HepG2 (cell line): ENCODE results near the gene TALDO1. TPM values are rescaled to one million over a fixed set of nuclear protein-coding genes. Genes with fewer than 3 reads are reported as not detected.

ENCODE experiments used
- ASH2L ChIP-seq: fragments of 300-600, 200-600 bp; sonication (generic); IDR thresholded peaks from 2 replicates; pipeline ENCODE4 v1.7.0; 2017; ENCODE audit warnings: low read depth, mild to moderate bottlenecking, moderate library complexity, mixed read lengths, low read length; ENCODE audit not compliant: insufficient read length
- ELF3 ChIP-seq: IDR thresholded peaks from 2 replicates; pipeline ENCODE4 v1.6.1; 2016; ENCODE audit warnings: missing genetic modification reagents, missing compliant biosample characterization
- GLI4 ChIP-seq: sonication (generic); formaldehyde crosslinking; IDR thresholded peaks from 2 replicates; pipeline ENCODE4 v1.5.1; 2020; ENCODE audit warnings: missing genetic modification reagents, mild to moderate bottlenecking, moderate library complexity, borderline replicate concordance
- HOXA7 ChIP-seq: sonication (generic); formaldehyde crosslinking; IDR thresholded peaks from 2 replicates; pipeline ENCODE4 v1.8.1; 2022; ENCODE audit warnings: mild to moderate bottlenecking, missing genetic modification reagents, moderate library complexity
- KLF16 ChIP-seq, 2 experiments: sonication (generic) in 1 of 2; formaldehyde crosslinking in 1 of 2; IDR thresholded peaks; 2 replicates each; pipeline versions ENCODE4 v1.6.1 to v1.8.0; 2016 to 2023; ENCODE audit warnings: missing genetic modification reagents in 2 of 2, missing compliant biosample characterization in 1 of 2
- MATR3 ChIP-seq: sonication (generic); formaldehyde crosslinking; IDR thresholded peaks from 2 replicates; pipeline ENCODE4 v1.4.0; 2020; ENCODE audit warnings: missing genetic modification reagents
- MEF2D ChIP-seq: sonication (generic); formaldehyde crosslinking; IDR thresholded peaks from 2 replicates; pipeline ENCODE4 v1.5.1; 2020; ENCODE audit warnings: mild to moderate bottlenecking, missing genetic modification reagents
- NR2F1 ChIP-seq, 2 experiments: fragments of 450-650 bp in 1 of 2; formaldehyde crosslinking in 1 of 2; IDR thresholded peaks; 2 replicates each; pipeline versions ENCODE4 v1.5.0 to v1.6.1; 2016 to 2020; ENCODE audit warnings: mild to moderate bottlenecking in 1 of 2, missing compliant biosample characterization in 1 of 2, missing genetic modification reagents in 1 of 2, moderate library complexity in 1 of 2
- PHF8 ChIP-seq: sonication (generic); formaldehyde crosslinking; IDR thresholded peaks from 2 replicates; pipeline ENCODE4 v1.5.0; 2020; ENCODE audit warnings: missing genetic modification reagents
- PREB ChIP-seq: sonication (generic); formaldehyde crosslinking; IDR thresholded peaks from 2 replicates; pipeline ENCODE4 v1.4.0; 2020; ENCODE audit warnings: missing genetic modification reagents
- SCMH1 ChIP-seq: sonication (generic); formaldehyde crosslinking; IDR thresholded peaks from 2 replicates; pipeline ENCODE4 v1.9.0; 2021; ENCODE audit warnings: missing genetic modification reagents, mild to moderate bottlenecking, borderline replicate concordance
- SRY ChIP-seq: sonication (generic); formaldehyde crosslinking; IDR thresholded peaks from 2 replicates; pipeline ENCODE4 v1.8.0; 2022; ENCODE audit warnings: mild to moderate bottlenecking, missing genetic modification reagents
- ZBTB10 ChIP-seq: sonication (generic); formaldehyde crosslinking; IDR thresholded peaks from 2 replicates; pipeline ENCODE4 v1.4.0; 2020; ENCODE audit warnings: missing genetic modification reagents, borderline replicate concordance
- ZBTB20 ChIP-seq: sonication (generic); formaldehyde crosslinking; IDR thresholded peaks from 2 replicates; pipeline ENCODE4 v1.8.1; 2023; ENCODE audit warnings: missing genetic modification reagents, low read depth, mild to moderate bottlenecking, borderline replicate concordance
- ZNF142 ChIP-seq: sonication (generic); formaldehyde crosslinking; IDR thresholded peaks from 2 replicates; pipeline ENCODE4 v1.4.0; 2020; ENCODE audit warnings: missing genetic modification reagents
- ZNF292 ChIP-seq: sonication (generic); formaldehyde crosslinking; IDR thresholded peaks from 2 replicates; pipeline ENCODE4 v1.8.1; 2022; ENCODE audit warnings: mild to moderate bottlenecking, low read depth, missing genetic modification reagents, borderline replicate concordance
- ZNF572 ChIP-seq: sonication (generic); formaldehyde crosslinking; IDR thresholded peaks from 2 replicates; pipeline ENCODE4 v1.5.1; 2020; ENCODE audit warnings: mild to moderate bottlenecking, missing genetic modification reagents
- ZNF672 ChIP-seq: sonication (generic); formaldehyde crosslinking; IDR thresholded peaks from 2 replicates; pipeline ENCODE4 v1.8.1; 2022; ENCODE audit warnings: missing genetic modification reagents
- polyA plus RNA-seq, 8 experiments: library from polyadenylated mRNA; depleted of rRNA in 3 of 8; stranded (reverse) in 7 of 8; unstranded in 1 of 8; fragments of >200 nt; fragmentation: Illumina TruSeq in 4 of 8; extraction: Trizol in 4 of 8; gene quantifications; 2 replicates each; pipeline versions ENCODE4 v1.2.1 to v1.2.3, GENCODE V29; 2011 to 2016; ENCODE audit warnings: low read depth in 4 of 8, missing spikeins in 1 of 8, mixed read lengths in 1 of 8; ENCODE audit not compliant: insufficient read depth in 1 of 8
- total RNA-seq, 5 experiments: library from RNA; depleted of rRNA; stranded (reverse); fragments of >200 nt; fragmentation: Illumina TruSeq; extraction: Trizol; gene quantifications; 2 replicates each; pipeline ENCODE4 v1.2.3, GENCODE V29; 2016; ENCODE audit warnings: low read depth in 1 of 5

Gene TALDO1
- total and polyA plus RNA-seq, 2 of the 13 experiments (the other 11 are each of a cell fraction or from before 2014, with no cell fraction given): 107 to 240 TPM

DNA sequence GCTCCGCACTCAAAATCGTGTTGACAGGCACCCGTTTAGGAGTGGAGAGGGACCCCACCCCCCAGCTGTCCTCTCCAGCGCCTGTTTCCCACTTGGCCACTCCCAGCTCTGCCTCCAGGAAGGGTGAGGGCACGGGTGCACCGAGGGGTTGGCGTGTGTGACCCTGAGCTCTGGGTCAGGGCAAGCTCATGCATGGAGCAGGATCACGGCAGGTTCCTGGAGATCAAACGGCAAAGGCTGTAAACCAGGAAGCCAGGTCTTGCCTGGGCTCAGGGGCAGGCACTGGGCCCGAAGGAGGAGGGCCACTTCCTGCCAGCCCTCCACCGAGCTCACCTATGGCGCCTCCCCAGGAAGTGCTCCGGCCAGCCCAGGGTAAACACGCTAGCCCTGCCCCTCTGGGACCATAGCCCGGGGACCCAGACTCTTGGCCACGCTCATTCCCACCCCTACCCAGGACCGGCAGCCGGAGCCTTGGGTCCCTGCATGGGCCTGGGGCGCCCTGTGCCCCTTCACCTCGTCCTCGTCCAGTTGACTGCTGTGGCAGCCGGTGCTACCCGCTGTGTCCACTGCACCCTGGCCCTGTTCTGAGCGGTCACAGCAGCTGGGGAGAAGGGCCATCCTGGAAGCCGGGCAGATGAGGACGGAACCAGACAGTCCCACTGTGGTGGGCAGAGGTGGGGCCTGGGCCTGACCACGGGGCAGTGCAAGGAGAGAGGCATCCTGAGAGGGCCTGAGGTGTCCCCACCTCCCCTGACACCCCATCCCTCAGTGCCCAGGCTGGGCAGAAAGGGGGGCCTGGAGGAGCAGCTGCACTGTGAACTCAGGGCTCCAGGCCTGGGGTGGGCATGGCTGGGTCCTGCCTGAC is 42.3 kb upstream of the TALDO1 start (continued):
- peak; percentile 71; the same call in 1 of the 2 replicates for TF ChIP-seq ZBTB10 (CRISPR knock-in tag)
- no peak; the same call in 1 of the 2 replicates for TF ChIP-seq HOXA7
- TF ChIP-seq ZNF142: peak; percentile 86
- peak; percentile 64; the same call in 1 of the 2 replicates for TF ChIP-seq MEF2D (CRISPR knock-in tag)
- no peak for TF ChIP-seq SCMH1 (CRISPR knock-in tag)
- no peak for TF ChIP-seq ZNF672
- TF ChIP-seq PHF8 (CRISPR knock-in tag): peak; percentile 56; the same call in 1 of the 2 replicates
- peak; percentile 99 for TF ChIP-seq ELF3
- TF ChIP-seq MATR3 (CRISPR knock-in tag): no peak
- peak; percentile 58; the same call in 1 of the 2 replicates for TF ChIP-seq ZNF292 (CRISPR knock-in tag)
- peak; percentile 71; the same call in 1 of the 2 replicates for TF ChIP-seq SRY (CRISPR knock-in tag)
- peak; percentile 92 to 95 for TF ChIP-seq NR2F1 (CRISPR knock-in tag; IDR thresholded peaks at IDR 0.05)
- peak; percentile 80; the same call in 1 of the 2 replicates for TF ChIP-seq ZBTB20 (CRISPR knock-in tag)
- TF ChIP-seq ASH2L: peak; percentile 63
- TF ChIP-seq GLI4: peak; percentile 69; the same call in 1 of the 2 replicates
- TF ChIP-seq KLF16 (CRISPR knock-in tag; IDR thresholded peaks at IDR 0.05): no peak; a peak in 1 of 4 replicates
- peak; percentile 81 for TF ChIP-seq ZNF572
- no peak for TF ChIP-seq PREB (CRISPR knock-in tag)
